T-cell (primary cell): Measurements from ENCODE around the gene CTLA4. TPM values are rescaled to one million over a fixed set of nuclear protein-coding genes. Genes with fewer than 3 reads are reported as not detected.

Experiments used
- ATAC-seq, 4 experiments: fragments of 200-7000 bp in 3 of 4; fragments of 150-1000 bp in 1 of 4; cut with Tn5 transposase; replicated peaks in 1 of 4; 1 replicate in 3 of 4; 2 replicates in 1 of 4; pipeline ENCODE4 v1.10.0; 2021; ENCODE audit warnings: moderate library complexity in 3 of 4, mild to moderate bottlenecking in 2 of 4, moderate number of reproducible peaks in 1 of 4
- CTCF ChIA-PET, 2 donors: fragments of 300-600 bp; sonication (Branson Sonifier 250); formaldehyde crosslinking; loops; one replicate each; lab custom pipeline; 2022; ENCODE audit warnings: antibody characterized with exemption in 2 of 2; lab: Charles Lee
- POLR2A ChIA-PET, 2 donors: fragments of 300-600 bp; sonication (Branson Sonifier 250); formaldehyde crosslinking; loops; one replicate each; lab custom pipeline; 2022; ENCODE audit warnings: antibody characterized with exemption in 2 of 2; lab: Charles Lee
- DNase-seq, 35 experiments: peaks; one replicate each; pipeline versions ENCODE4 v3.0.0 to v3.0.0-alpha.2; 2013 to 2023
- H3K27ac ChIP-seq: one replicate; pipeline ENCODE4 v1.5.1; 2013; ENCODE audit warnings: low read length
- H3K27me3 ChIP-seq, 2 experiments: replicated peaks in 1 of 2; 1 replicate in 1 of 2; 2 replicates in 1 of 2; pipeline versions ENCODE4 v1.6.1 to v1.7.0; 2013; ENCODE audit warnings: low read length in 1 of 2, mixed read lengths in 1 of 2; ENCODE audit not compliant: control insufficient read depth in 2 of 2, insufficient read depth in 2 of 2; ENCODE audit errors: extremely low read depth in 1 of 2
- H3K36me3 ChIP-seq, 2 donors: 1 replicate in 1 of 2; 2 replicates in 1 of 2; pipeline versions ENCODE4 v1.6.1 to v1.7.0; 2013; ENCODE audit warnings: low read length in 1 of 2; ENCODE audit not compliant: control insufficient read depth in 2 of 2, insufficient read depth in 1 of 2; ENCODE audit errors: extremely low read depth in 1 of 2
- H3K4me1 ChIP-seq, 2 experiments: 1 replicate in 1 of 2; 2 replicates in 1 of 2; pipeline versions ENCODE4 v1.6.1 to v1.7.0; 2013; ENCODE audit warnings: low read length in 2 of 2, mixed read lengths in 1 of 2; ENCODE audit not compliant: insufficient read depth in 2 of 2, control insufficient read depth in 1 of 2; ENCODE audit errors: extremely low read depth in 1 of 2
- H3K4me3 ChIP-seq, 2 donors: 1 replicate in 1 of 2; 2 replicates in 1 of 2; pipeline versions ENCODE4 v1.5.1 to v1.7.0; 2013; ENCODE audit warnings: mild to moderate bottlenecking in 2 of 2, low read length in 1 of 2, moderate library complexity in 1 of 2; ENCODE audit not compliant: control insufficient read depth in 1 of 2; ENCODE audit errors: extremely low read depth in 1 of 2
- H3K9me3 ChIP-seq: 2 replicates; pipeline ENCODE4 v1.7.0; 2013
- H3K27ac Mint-ChIP-seq, 2 donors: one replicate each; pipeline ENCODE4 v1.8.0; 2020 to 2021; ENCODE audit warnings: mild to moderate bottlenecking in 2 of 2, mixed read lengths in 2 of 2
- H3K27me3 Mint-ChIP-seq, 2 donors: one replicate each; pipeline ENCODE4 v1.8.0; 2021 to 2022; ENCODE audit warnings: mixed read lengths in 2 of 2
- H3K36me3 Mint-ChIP-seq: one replicate; pipeline ENCODE4 v1.8.0; 2021; ENCODE audit warnings: mixed read lengths
- H3K4me1 Mint-ChIP-seq, 3 donors: one replicate each; pipeline ENCODE4 v1.8.0; 2020 to 2022; ENCODE audit warnings: mixed read lengths in 3 of 3, mild to moderate bottlenecking in 1 of 3
- H3K4me3 Mint-ChIP-seq, 3 donors: one replicate each; pipeline ENCODE4 v1.8.0; 2020 to 2022; ENCODE audit warnings: mild to moderate bottlenecking in 3 of 3, mixed read lengths in 3 of 3, moderate library complexity in 3 of 3
- H3K9me3 Mint-ChIP-seq, 3 donors: one replicate each; pipeline ENCODE4 v1.8.0; 2020 to 2022; ENCODE audit warnings: mixed read lengths in 3 of 3
- WGBS: methylation state at CpG from one replicate; pipeline ENCODE4 v1.1.5; 2013; ENCODE audit warnings: missing lambda C conversion rate; ENCODE audit not compliant: insufficient coverage; 5-methylcytosine and 5-hydroxymethylcytosine counted together
- total RNA-seq, 35 experiments: library from RNA in 6 of 35; stranded (reverse) in 6 of 35; fragments of 120-200 nt in 1 of 35; gene quantifications; one replicate each; pipeline versions ENCODE4 v1.2.1 to v1.2.4 and lab custom pipeline; 2013 to 2026

Gene CTLA4
- total RNA-seq, 5 donors from 2014 or later (not counting 1 experiment from before 2014, with no cell fraction given), result 11.9 to 56.2 (median 14.8) TPM

DNA sequence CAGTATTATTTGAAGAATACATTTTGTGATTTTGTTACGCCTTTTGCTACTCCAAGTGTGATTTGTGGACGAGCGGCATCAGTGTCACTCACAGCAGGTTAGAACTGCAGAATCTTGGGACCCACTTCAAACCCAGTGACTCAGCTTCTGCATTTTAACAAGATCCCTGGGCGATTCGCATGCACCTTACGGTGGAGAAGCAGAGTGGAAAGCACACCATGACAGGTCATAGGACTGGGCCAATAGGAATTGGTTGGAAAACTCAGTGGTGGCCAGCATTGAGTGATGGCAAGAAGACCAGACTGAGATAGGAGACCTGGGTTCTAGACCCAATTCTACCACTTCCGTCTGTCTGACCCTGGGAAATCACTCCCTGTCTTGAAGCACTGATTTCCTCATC, 26.3 kb downstream of the CTLA4 start:
- Histone ChIP-seq H3K27me3 (no peaks in the 10 kb centered on the region), H3K36me3 (no peaks in the 10 kb centered on the region), H3K27ac (no peak overlapping the region), H3K9me3 (no peaks in the 10 kb centered on the region), H3K4me3 (no peak overlapping the region), H3K4me1 (no peaks in the 10 kb centered on the region)
- peaks cover 4% of the 10 kb centered on the region for H3K36me3 Mint-ChIP-seq
- no peaks in the 10 kb centered on the region for H3K9me3 Mint-ChIP-seq
- no peak for ATAC-seq
- H3K27ac Mint-ChIP-seq, result no peak overlapping the region
- ChIA-PET POLR2A (interaction anchor here in 1 of 2 donors (0.6 kb wide), 1 partner anchor 12 kb away, joined by 3 read pairs; no protein-coding TSS in a partner anchor), CTCF (no interaction called here)
- H3K4me3 Mint-ChIP-seq, result no peak overlapping the region
- H3K27me3 Mint-ChIP-seq, result no peaks in the 10 kb centered on the region
- 100% methylated on average over 4 of the region's 7 CpGs for WGBS
- no peak for DNase-seq
- peaks cover under 1 to 15% (median 5%) of the 10 kb centered on the region in 3 donors for H3K4me1 Mint-ChIP-seq

DNA sequence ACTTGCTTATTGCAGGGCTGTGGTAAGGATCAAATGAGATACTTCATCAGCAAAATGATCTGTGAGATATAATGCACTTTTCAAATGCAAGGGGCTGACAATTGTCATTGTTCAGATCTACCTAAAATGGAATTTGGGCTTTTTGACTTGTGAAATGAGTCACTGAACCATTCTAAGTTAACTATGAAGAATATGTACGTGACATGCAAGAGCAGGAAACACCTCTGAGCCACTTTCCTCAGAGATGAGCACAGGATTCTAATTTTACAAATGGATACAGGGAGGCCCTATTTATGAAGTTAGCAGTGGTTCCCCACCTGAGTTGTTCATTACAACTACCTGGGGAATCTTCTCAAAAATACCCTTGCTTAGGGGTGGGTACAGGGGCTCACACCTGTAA, 26.7 kb downstream of the CTLA4 start:
- POLR2A ChIA-PET, result no interaction called here
- no peak overlapping the region for H3K4me3 Mint-ChIP-seq
- H3K4me1 ChIP-seq, result no peaks in the 10 kb centered on the region

DNA sequence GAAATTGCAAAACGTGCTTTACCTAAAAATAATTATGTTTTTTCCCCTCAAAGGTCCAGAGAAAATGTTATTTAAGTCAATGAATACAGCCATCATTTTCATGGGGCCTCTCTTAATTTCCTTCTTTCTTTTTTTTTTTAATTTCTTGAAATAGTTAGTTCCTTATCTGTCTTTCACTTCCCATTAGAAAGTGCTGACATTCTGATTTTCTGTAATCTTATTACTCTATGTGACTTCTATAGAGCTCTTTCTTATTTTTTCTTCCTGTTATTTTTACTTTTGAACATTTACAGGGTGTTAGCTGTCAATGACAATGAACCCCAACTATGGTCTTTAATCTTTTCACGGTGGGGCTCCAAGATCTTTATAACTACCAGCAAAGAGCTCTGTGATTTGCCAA, 30.0 kb downstream of the CTLA4 start:
- H3K27me3 Mint-ChIP-seq, result no peaks in the 10 kb centered on the region
- Histone ChIP-seq H3K4me1 (no peaks in the 10 kb centered on the region), H3K4me3 (no peak overlapping the region), H3K9me3 (no peaks in the 10 kb centered on the region), H3K27ac (no peak overlapping the region), H3K36me3 (no peaks in the 10 kb centered on the region), H3K27me3 (no peaks in the 10 kb centered on the region)
- H3K4me3 Mint-ChIP-seq, result no peak overlapping the region
- peaks cover 16% of the 10 kb centered on the region for H3K36me3 Mint-ChIP-seq
- ChIA-PET CTCF (interaction anchor here in 1 of 2 donors (1.5 to 1.6 kb wide), 2 partner anchors 12 to 82 kb away, joined by 6 to 7 read pairs; no protein-coding TSS in a partner anchor), POLR2A (interaction anchor here in 1 of 2 donors (0.5 to 0.7 kb wide), 2 partner anchors 37 to 43 kb away, joined by 3 read pairs; no protein-coding TSS in a partner anchor)
- DNase-seq (no peak), ATAC-seq (no peak)
- no peak overlapping the region for H3K27ac Mint-ChIP-seq
- peaks cover 12 to 18% (median 14%) of the 10 kb centered on the region in 3 donors for H3K9me3 Mint-ChIP-seq
- H3K4me1 Mint-ChIP-seq, result peaks cover 4 to 12% (median 5%) of the 10 kb centered on the region in 3 donors
- 80% methylated on average over 1 of the region's 2 CpGs for WGBS

More for the DNA sequence above, 26.7 kb downstream of the CTLA4 start:
- ATAC-seq (no peak), DNase-seq (no peak)
- H3K36me3 ChIP-seq, result no peaks in the 10 kb centered on the region
- H3K36me3 Mint-ChIP-seq, result peaks cover 4% of the 10 kb centered on the region
- H3K27me3 ChIP-seq, result no peaks in the 10 kb centered on the region
- CTCF ChIA-PET, result no interaction called here
- H3K27me3 Mint-ChIP-seq, result no peaks in the 10 kb centered on the region
- no peak overlapping the region for H3K4me3 ChIP-seq
- H3K9me3 Mint-ChIP-seq, result no peaks in the 10 kb centered on the region
- no peaks in the 10 kb centered on the region for H3K9me3 ChIP-seq
- H3K27ac ChIP-seq, result no peak overlapping the region
- no peak overlapping the region for H3K27ac Mint-ChIP-seq
- peaks cover 4 to 15% (median 5%) of the 10 kb centered on the region in 3 donors for H3K4me1 Mint-ChIP-seq
- no CpG with 5 or more reads among the region's 1 CpG for WGBS

DNA sequence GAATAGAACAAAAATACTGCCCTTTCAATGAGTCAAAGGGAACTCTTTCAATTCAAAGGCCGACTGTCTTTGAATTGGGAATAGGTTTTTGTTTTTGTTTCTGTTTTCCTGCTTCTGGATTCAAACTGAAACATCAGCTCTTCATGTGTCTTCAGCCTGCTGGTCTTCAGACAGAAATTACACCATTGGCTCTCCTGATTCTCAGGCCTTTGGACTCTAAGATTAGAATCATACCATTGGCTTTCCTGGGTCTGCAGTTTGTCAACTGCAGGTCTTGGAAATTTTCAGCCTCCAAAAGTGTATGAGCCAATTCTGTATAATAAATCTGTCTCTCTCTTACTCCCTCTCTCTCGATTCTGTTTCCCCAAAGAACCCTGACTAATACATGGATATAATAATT, 31.1 kb downstream of the CTLA4 start:
- H3K4me1 ChIP-seq, result no peaks in the 10 kb centered on the region
- no peaks in the 10 kb centered on the region for H3K27me3 Mint-ChIP-seq
- peaks cover 12 to 19% (median 15%) of the 10 kb centered on the region in 3 donors for H3K9me3 Mint-ChIP-seq
- no peak for ATAC-seq
- no peak overlapping the region for H3K27ac Mint-ChIP-seq
- peaks cover 17% of the 10 kb centered on the region for H3K36me3 Mint-ChIP-seq
- peaks cover 4% of the 10 kb centered on the region for H3K9me3 ChIP-seq
- no peak overlapping the region for H3K4me3 Mint-ChIP-seq
- H3K4me1 Mint-ChIP-seq, result peaks cover 4 to 12% (median 5%) of the 10 kb centered on the region in 3 donors
- ChIA-PET CTCF (interaction anchor here in 1 of 2 donors (1.6 kb wide), 1 partner anchor 11 kb away, joined by 7 read pairs; no protein-coding TSS in a partner anchor), POLR2A (no interaction called here)
- no peak for DNase-seq
- H3K4me3 ChIP-seq, result no peak overlapping the region
- H3K36me3 ChIP-seq, result no peaks in the 10 kb centered on the region
- H3K27me3 ChIP-seq, result no peaks in the 10 kb centered on the region
- WGBS, result no CpG with 5 or more reads among the region's 2 CpGs
- no peak overlapping the region for H3K27ac ChIP-seq

DNA sequence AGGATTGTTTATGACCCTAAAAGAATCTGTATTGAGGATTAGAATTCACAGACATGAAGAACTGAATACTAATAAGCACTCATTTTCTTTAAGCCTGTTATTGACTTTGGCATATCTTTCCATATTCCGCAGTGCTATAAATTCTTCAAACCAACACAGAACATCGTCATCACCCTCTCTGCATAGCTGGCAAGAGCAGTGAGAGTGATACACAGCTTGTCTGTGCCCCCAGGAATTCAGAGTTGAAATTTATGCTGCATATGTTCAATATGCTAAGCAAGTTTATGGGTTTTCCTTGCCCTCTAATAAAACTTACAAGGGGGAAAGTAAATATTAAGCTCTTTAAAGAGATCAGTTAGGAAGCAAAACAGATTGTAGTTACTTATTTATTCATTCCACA, 32.7 kb downstream of the CTLA4 start:
- no peak overlapping the region for H3K4me3 Mint-ChIP-seq
- Histone ChIP-seq H3K27ac (no peak overlapping the region), H3K36me3 (no peaks in the 10 kb centered on the region), H3K4me3 (no peak overlapping the region), H3K9me3 (peaks cover 4% of the 10 kb centered on the region), H3K4me1 (no peaks in the 10 kb centered on the region), H3K27me3 (no peaks in the 10 kb centered on the region)
- peaks cover 17% of the 10 kb centered on the region for H3K36me3 Mint-ChIP-seq
- no peak for ATAC-seq
- no peak overlapping the region for H3K27ac Mint-ChIP-seq
- peaks cover 12 to 19% (median 15%) of the 10 kb centered on the region in 3 donors for H3K9me3 Mint-ChIP-seq
- no peaks in the 10 kb centered on the region for H3K27me3 Mint-ChIP-seq
- H3K4me1 Mint-ChIP-seq, result peaks cover 4 to 12% (median 5%) of the 10 kb centered on the region in 3 donors
- no peak for DNase-seq
- CTCF ChIA-PET, result interaction anchor here in 1 of 2 donors (0.5 to 1.3 kb wide), 2 partner anchors 30 to 42 kb away, joined by 3 to 4 read pairs; no protein-coding TSS in a partner anchor
- no CpG with 5 or more reads among the region's 2 CpGs for WGBS
- POLR2A ChIA-PET, result interaction anchor here in 1 of 2 donors (0.6 kb wide), 1 partner anchor 23 kb away, joined by 4 read pairs; no protein-coding TSS in a partner anchor

DNA sequence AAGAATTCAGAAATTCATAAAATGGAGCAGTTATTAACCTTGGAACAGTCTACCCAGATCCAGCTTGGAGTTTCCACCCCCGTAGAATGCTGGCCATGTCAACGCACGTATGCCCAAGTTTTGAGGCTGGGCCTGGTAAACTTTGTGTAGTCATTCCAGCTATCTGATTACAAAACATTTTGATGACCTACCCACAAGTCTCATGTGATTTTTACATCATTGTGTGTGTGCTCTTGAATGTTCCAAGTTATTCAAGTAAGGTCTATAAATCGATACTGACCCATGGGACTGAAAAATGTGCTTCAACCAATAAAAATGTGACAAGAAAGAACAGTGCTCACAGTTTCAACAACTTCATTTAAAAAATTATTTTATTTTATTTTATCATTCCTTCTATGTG, 36.5 kb downstream of the CTLA4 start:
- CTCF ChIA-PET, result interaction anchor here (0.6 to 0.7 kb wide), 4 partner anchors 15 to 419 kb away, joined by 3 to 4 read pairs (median 3); no protein-coding TSS in a partner anchor
- H3K27me3 Mint-ChIP-seq, result no peaks in the 10 kb centered on the region
- POLR2A ChIA-PET, result interaction anchor here (0.5 to 0.7 kb wide), 2 partner anchors 27 to 147 kb away, joined by 3 read pairs; no protein-coding TSS in a partner anchor

More for the DNA sequence above, 36.5 kb downstream of the CTLA4 start:
- Mint-ChIP-seq H3K36me3 (peaks cover 17% of the 10 kb centered on the region), H3K27ac (no peak overlapping the region), H3K4me3 (no peak overlapping the region), H3K4me1 (peaks cover 1 to 5% (median 3%) of the 10 kb centered on the region in 3 donors), H3K9me3 (peaks cover 12 to 19% (median 15%) of the 10 kb centered on the region in 3 donors)
- Histone ChIP-seq H3K27ac (no peak overlapping the region), H3K36me3 (no peaks in the 10 kb centered on the region), H3K27me3 (no peaks in the 10 kb centered on the region), H3K4me3 (no peak overlapping the region), H3K4me1 (peaks cover under 1 to 3% of the 10 kb centered on the region in 2 experiments), H3K9me3 (peaks cover 4% of the 10 kb centered on the region)
- ATAC-seq, result no peak
- 100% methylated on average over 1 of the region's 4 CpGs for WGBS
- no peak for DNase-seq
